Fibroblast of gingiva (primary cell): ENCODE results near the gene PRKCA.
A peak's percentile ranks its signal among the peaks of the same experiment; 100 is the strongest.
"Not testable (repeated sequence)": the region's sequence is repeated elsewhere in the genome, so short reads cannot be mapped to it uniquely, and the experiment has no call there.

Experiments used
- DNase-seq: peaks from one replicate; pipeline ENCODE4 v3.0.0-alpha.2; 2011; ENCODE audit warnings: low read depth

PRKCA gene

DNA sequence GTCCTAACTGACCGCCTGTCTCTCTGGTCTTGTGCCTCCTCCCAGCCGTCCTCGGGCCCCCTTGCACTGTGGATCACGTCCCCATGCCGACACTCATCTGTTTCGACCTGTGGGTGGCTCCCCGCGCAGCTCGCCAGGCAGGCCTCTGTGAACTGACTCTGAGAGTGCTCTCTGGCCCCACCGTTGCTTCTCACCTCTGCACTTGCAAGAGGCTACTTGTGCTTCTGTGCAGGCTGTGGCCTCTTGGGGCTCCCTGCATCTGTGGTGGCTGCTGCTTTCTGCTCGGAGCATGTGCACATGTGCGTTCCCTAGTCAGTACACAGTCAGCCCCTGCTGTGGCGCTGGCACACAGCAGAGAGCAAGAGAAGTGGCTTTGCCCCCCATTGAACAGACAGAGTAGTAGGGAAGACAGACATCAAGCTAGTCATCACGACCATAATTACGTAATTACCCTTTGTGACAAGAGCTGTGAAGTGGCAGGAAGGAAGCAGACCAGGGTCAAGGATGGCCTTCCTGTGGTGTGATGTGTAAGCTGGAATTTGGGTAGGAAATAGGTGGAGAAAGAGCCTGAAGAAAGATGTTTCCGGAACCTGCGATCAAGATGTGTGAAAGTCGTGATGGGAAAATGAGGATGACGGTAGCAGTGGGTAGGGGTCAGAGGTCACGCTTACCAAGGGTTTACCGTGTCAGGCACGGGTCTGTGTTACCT, 276.5 kb downstream of the PRKCA start:
- DNase-seq, result no peak

- no peak for DNase-seq
Measured at GRCh38 chr17:66579556-66579955, 277.1 kb downstream of the PRKCA start.

DNA sequence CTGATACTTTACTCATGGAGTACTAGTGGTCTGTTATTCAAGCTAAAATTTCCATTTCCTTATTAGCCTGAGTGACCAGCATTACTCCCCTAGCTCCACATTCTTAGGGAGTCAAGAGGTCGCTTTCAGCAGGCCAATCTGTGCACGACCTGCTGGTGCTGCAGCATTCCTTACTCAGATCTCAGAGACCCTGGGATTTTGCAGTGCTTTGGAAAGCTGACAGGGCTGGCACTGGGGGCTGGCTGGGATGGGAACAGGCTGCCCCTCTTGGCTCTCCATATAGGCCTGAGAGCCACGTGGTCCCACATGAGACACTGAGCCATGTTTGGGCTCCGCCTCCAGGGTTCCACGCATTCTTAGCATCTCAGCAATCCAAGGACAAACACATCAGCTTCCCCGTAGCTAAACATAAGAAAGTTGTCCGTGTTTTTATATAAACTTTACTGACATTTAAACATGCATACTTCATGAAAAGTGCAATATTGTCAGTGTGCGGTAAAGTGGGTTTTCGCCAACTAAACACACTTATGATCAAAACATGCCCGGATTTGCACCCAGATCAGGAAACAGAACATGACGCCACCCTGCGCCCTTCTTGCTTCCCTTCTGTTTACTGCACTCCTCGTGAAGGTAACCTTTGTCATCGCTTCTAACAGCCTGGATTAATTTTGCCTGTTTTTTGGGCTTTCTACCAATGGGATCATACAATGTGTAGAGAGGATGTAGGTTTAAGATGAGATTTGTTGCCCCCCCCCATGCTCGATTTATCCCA, 278.0 kb downstream of the PRKCA start:
- DNase-seq, result peak; percentile 74

- DNase-seq, result peak; percentile 84
Measured at GRCh38 chr17:66580956-66581391, 278.6 kb downstream of the PRKCA start.

- DNase-seq, result no peak
Measured at GRCh38 chr17:66582373-66583111, 280.1 kb downstream of the PRKCA start.

DNA sequence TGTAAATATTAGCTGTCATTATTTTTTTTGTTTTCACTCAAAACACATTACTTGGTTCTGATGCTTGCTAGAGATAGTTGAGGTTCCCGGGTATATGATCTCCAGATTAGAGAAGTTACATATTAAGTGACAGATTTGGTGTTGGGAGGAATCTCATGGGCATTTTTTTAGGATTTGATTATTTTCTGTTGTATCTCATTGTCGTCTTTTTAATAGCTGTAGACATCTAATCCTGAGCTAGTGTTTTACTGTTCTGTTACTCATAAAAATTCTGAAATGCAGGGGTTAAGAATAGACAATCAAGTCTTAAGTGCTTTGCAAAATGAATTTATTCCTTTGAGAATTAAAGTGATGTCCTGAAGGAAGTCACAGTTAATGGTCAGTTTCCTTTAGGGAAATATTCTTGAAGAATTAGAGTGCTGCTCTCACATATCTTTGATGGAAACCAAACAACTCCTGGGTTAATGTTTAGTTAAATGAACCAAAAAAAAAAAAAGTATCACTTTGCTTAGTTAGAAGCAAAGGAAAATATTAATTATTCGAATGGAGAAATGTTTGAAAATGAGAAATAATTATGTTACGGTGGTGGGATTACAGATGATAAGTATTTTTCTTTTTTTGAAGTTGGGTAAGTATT, 280.8 kb downstream of the PRKCA start:
- no peak for DNase-seq

DNA sequence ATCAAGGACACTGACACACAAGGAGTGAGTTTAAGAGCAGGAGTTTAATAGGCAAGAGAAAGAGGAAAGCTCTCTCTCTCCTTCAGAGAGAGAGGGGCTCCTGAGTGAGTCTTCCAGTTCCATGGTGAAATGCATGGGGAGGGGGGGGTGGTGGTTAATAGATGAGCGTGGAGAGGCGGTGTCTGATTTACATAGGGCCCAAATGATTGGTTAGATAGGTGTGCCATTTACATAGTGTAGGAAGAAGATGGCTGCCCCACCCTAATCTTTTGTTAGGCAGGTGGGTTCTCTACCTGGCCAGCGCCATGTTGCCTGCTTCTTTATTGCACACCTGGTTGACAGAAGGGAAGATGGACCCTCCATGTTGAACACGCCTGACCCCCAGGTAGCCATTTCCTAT, 282.5 kb downstream of the PRKCA start:
- no peak for DNase-seq

DNA sequence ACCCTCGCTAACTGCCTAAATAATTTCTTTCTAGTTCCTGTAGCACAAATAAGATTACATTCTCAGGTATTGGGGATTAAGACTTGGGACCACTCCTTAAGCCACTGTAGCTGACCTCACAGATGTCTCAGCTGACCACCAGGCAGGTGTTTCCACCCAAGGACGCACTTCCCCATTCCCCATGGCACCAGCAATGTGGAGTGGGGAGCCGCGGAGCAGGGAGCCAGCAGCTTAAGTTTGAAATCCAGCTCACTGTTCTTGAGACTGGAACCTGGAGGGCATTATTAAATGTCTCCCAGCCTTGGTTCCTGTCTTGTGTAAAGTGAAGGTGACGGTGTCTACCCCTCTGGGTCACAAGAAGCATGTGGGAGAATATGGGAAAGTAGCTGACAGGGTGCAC, 283.1 kb downstream of the PRKCA start:
- no peak for DNase-seq

DNA sequence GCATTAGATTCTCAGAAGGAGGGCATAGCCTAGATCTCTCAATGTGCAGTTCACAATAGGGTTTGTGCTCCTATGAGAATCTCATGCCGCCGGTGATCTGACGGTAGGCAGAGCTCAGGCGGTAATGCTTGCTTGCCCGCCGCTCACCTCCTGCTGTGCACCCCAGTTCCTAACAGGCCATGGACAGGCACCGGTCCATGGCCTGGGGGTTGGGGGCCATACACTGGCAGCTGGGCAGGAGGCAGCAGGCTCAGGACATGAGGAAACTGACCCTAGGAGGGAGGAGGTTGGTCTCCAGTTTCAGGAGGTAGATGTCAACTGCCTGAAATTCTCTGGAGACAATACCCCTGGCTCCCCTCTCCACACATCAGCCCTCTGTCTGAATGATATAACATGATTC, 287.5 kb downstream of the PRKCA start:
- DNase-seq, result no peak

- DNase-seq, result no peak
Measured at GRCh38 chr17:66593116-66593515, 290.7 kb downstream of the PRKCA start.

DNA sequence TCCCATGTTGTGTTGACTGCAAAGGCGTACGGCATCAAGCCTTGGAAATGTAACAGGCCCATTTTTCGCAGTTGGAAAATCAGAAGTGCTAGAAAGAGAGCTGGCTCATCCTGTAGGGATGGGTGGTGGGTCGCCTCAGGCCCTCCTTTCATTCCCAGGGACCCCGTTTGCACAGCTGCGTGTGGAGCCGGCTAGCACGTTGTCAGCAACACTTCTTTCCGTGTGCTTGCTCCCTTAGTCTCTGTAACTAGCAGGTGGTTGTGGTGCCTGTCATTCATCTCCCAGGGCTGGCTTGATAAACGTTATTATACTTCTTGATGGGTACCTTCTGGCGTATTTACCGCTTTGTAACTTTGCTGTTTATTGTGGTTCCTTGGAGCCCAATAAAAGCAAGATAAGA, 293.5 kb downstream of the PRKCA start:
- DNase-seq, result no peak

GRCh38 chr17:66602659-66603384, 300.4 kb downstream of the PRKCA start:
- DNase-seq, result peak; percentile 30

DNA sequence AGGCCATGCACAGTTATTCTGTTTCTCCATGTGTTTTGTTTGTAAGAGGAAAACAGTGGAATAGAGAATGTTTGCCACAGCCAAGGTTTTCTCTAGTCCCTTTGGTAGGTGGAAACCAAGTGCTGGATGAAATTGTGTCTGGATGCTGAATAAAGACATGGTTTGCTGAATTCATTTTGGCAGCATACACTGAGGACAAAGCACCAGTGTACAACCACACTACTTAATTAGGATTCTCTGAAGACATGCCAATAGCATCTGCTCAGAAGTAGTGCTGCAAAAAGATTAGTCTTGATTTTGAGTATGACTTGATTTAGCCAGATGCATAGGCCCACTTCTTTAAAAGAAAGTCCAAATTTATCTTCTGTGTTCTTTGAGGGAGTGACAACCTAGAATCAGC, 302.0 kb downstream of the PRKCA start:
- no peak for DNase-seq

GRCh38 chr17:66605541-66605940, 303.1 kb downstream of the PRKCA start:
- DNase-seq, result peak; percentile 28

DNA sequence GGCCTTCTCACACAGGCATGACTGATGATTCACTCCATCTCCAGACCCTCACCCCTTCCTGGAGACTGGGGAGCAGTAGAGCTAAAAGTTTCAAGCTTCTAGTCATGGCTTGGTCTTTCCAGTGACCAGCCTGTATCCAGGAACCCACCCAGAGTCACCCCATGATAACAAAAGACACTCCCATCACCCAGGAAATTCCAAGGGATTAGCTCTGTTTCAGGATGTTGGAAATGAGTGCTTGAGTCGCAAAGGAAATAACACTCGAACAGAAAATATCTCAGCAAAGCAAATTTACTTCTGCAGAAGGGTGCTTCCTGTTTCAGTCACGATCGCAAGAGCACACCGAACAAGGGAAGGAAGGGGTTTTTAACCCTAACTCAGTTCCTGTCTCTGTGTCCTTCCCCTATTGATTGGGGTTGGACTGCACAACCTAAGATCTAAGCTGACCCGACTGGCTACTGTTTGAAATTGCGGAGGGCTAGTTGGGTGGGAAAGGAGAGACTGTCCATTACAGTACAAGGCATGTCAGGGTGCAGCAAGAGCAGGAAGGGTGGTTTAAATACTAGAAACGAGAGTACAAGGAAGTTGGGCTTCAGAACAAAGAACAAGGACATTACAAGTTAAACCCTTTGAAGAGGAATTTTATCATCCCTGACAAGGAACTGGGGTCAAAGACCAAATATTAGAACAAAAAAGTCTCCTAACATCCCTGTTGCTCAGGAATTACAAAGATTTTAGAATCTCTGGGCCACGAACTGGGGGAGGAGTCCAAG, 308.1 kb downstream of the PRKCA start:
- DNase-seq, result no peak

DNA sequence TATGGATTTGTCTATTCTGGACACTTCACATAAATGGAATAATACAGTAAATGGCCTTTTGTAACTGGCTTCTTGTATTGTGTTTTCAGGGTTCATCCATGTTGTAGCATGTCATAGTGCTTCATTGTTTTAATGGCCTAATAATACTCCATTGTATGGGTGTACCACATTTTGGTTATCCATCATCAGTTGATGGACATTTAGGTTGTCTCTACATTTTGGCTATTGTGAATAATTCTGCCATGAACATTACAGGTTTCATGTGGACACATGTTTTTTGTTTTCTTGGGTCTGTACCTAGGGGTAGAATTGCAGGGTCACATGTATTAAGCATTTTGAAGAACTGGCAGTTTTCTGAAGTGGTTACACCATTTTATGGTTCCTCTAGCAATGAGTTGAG, 309.0 kb downstream of the PRKCA start:
- no peak for DNase-seq

DNA sequence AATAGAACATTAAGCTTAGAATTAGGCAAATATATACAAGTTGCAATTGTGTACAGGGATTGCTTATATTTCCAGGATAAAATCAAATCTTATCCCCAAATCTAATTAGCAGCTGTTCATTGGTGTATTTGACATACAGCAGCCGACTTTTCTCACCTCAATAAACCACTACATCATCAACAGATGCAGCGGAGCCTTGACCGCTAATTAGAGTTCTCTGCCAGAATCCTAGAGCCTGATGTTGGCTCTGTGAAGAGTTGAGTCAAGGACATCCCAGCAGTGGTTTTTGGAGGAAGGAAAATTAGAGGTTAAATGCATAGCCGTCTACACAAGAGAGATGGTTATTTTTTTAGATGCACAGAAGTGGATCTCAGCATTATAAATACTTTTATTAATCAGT, 310.6 kb downstream of the PRKCA start:
- no peak for DNase-seq

GRCh38 chr17:66614469-66614868, 312.1 kb downstream of the PRKCA start:
- no peak for DNase-seq

GRCh38 chr17:66619206-66619605, 316.8 kb downstream of the PRKCA start:
- no peak for DNase-seq

- DNase-seq, result no peak
Measured at GRCh38 chr17:66620528-66620927, 318.1 kb downstream of the PRKCA start.

DNA sequence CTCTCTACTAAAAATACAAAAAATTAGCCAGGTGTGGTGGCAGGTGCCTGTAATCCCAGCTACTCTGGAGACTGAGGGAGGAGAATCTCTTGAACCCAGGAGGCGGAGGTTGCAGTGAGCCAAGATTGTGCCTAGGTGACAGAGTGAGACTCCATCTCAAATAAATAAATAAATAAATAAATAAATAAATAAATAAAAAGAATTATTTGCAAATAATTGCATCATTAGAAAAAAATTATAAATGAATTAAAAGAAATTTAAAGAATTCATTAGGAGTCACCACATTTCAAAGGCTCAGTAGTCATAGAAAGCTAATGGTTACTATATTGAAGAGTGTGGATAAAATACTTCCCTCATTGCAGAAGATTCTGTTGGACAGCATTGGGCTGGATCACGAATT, 322.2 kb downstream of the PRKCA start:
- not testable (repeated sequence) for DNase-seq
